H1 (cell line): Measurements from ENCODE around the gene TTC33. TPM values are rescaled to one million over a fixed set of nuclear protein-coding genes. Genes with fewer than 3 reads are reported as not detected.
"Not testable (repeated sequence)": the region's sequence is repeated elsewhere in the genome, so short reads cannot be mapped to it uniquely, and the experiment has no call there.

Source experiments
- CTCF ChIA-PET: fragments of 300-600 bp; sonication (Branson Sonifier 250); formaldehyde crosslinking; loops from one replicate; lab custom pipeline; 2021; ENCODE audit not compliant: partially characterized antibody; lab: Charles Lee
- POLR2A ChIA-PET: fragments of 300-600 bp; sonication (Branson Sonifier 250); formaldehyde crosslinking; loops from one replicate; lab custom pipeline; 2021; ENCODE audit warnings: inconsistent platforms; ENCODE audit not compliant: partially characterized antibody; lab: Charles Lee
- DNase-seq, 2 experiments: peaks; one replicate each; pipeline versions ENCODE4 v3.0.0 to v3.0.0-alpha.2; 2010 to 2022; ENCODE audit warnings: low spot score in 2 of 2, low read depth in 1 of 2, mixed read lengths in 1 of 2
- FAIRE-seq: peaks from 2 replicates; lab custom pipeline; 2011; peaks lifted over from hg19 to GRCh38; lab: Jason Lieb, UNC
- H2AFZ ChIP-seq: 2 replicates; pipeline ENCODE4 v1.8.1; 2012; ENCODE audit warnings: low read length, inconsistent platforms
- H2AK5ac ChIP-seq: 2 replicates; pipeline ENCODE4 v1.6.1; 2013; ENCODE audit warnings: low read depth, low read length
- H2BK120ac ChIP-seq: replicated peaks from 2 replicates; pipeline ENCODE3; 2013; ENCODE audit warnings: low read depth, low read length, inconsistent platforms
- H2BK12ac ChIP-seq: 2 replicates; pipeline ENCODE4 v1.6.1; 2013; ENCODE audit warnings: low read depth, low read length
- H2BK15ac ChIP-seq: 2 replicates; pipeline ENCODE4 v1.6.1; 2013; ENCODE audit warnings: low read length
- H2BK20ac ChIP-seq: 2 replicates; pipeline ENCODE4 v1.6.1; 2013; ENCODE audit warnings: low read length
- H2BK5ac ChIP-seq: 2 replicates; pipeline ENCODE4 v1.6.1; 2013; ENCODE audit warnings: low read depth, low read length
- H3K14ac ChIP-seq: 2 replicates; pipeline ENCODE4 v1.6.1; 2013; ENCODE audit warnings: inconsistent platforms; ENCODE audit not compliant: insufficient read length
- H3K18ac ChIP-seq: 2 replicates; pipeline ENCODE4 v1.6.1; 2013; ENCODE audit warnings: low read length; ENCODE audit errors: extremely low read depth
- H3K23ac ChIP-seq: 2 replicates; pipeline ENCODE4 v1.6.1; 2013; ENCODE audit warnings: inconsistent platforms; ENCODE audit not compliant: insufficient read length
- H3K23me2 ChIP-seq: 2 replicates; pipeline ENCODE4 v1.6.1; 2013; ENCODE audit warnings: low read depth, low read length
- H3K27ac ChIP-seq: 2 replicates; pipeline ENCODE4 v1.6.1; 2011; ENCODE audit warnings: low read depth, low read length, inconsistent platforms
- H3K27me3 ChIP-seq, 4 experiments: replicated peaks in 1 of 4; 1 replicate in 1 of 4; 2 replicates in 3 of 4; pipeline versions ENCODE4 v1.6.1 to v1.8.1; 2011 to 2013; ENCODE audit warnings: low read length in 3 of 4, mild to moderate bottlenecking in 3 of 4, inconsistent platforms in 2 of 4, mixed read lengths in 2 of 4, moderate library complexity in 1 of 4; ENCODE audit not compliant: control insufficient read depth in 3 of 4, insufficient read depth in 3 of 4; ENCODE audit errors: extremely low read depth in 1 of 4
- H3K36me3 ChIP-seq, 4 experiments: 2 replicates each; pipeline versions ENCODE4 v1.6.1 to v1.8.1; 2011 to 2013; ENCODE audit warnings: mild to moderate bottlenecking in 4 of 4, low read length in 3 of 4, moderate library complexity in 2 of 4, control low read depth in 1 of 4, inconsistent platforms in 1 of 4; ENCODE audit not compliant: insufficient read depth in 4 of 4, control insufficient read depth in 2 of 4
- H3K4ac ChIP-seq: replicated peaks from 2 replicates; pipeline ENCODE3; 2013; ENCODE audit warnings: low read length, low read depth, mixed read lengths, inconsistent platforms; ENCODE audit not compliant: insufficient read length
- H3K4me1 ChIP-seq, 4 experiments: replicated peaks in 1 of 4; 1 replicate in 1 of 4; 2 replicates in 3 of 4; pipeline versions ENCODE4 v1.6.1 to v1.8.1; 2011 to 2013; ENCODE audit warnings: low read length in 3 of 4, inconsistent platforms in 2 of 4, mixed read lengths in 1 of 4; ENCODE audit not compliant: insufficient read depth in 4 of 4, control insufficient read depth in 3 of 4
- H3K4me2 ChIP-seq, 2 experiments: 2 replicates each; pipeline versions ENCODE4 v1.6.1 to v1.8.1; 2011 to 2013; ENCODE audit warnings: low read depth in 2 of 2, low read length in 2 of 2, control low read depth in 1 of 2, inconsistent platforms in 1 of 2, mild to moderate bottlenecking in 1 of 2; ENCODE audit not compliant: insufficient read depth in 1 of 2
- H3K4me3 ChIP-seq, 4 experiments: fragments of 200-600, 300-600 bp in 1 of 4; sonication (generic), shearing (Covaris generic), sonication (Bioruptor Twin) in 1 of 4; 2 replicates each; pipeline versions ENCODE4 v1.5.1 to v1.8.1; 2011 to 2016; ENCODE audit warnings: low read length in 4 of 4, low read depth in 3 of 4, control low read depth in 2 of 4, inconsistent platforms in 2 of 4, mild to moderate bottlenecking in 2 of 4, mixed read lengths in 1 of 4, moderate library complexity in 1 of 4; ENCODE audit not compliant: insufficient read depth in 2 of 4; ENCODE audit errors: extremely low read depth in 1 of 4
- H3K56ac ChIP-seq: replicated peaks from 2 replicates; pipeline ENCODE3; 2013; ENCODE audit warnings: low read depth, mild to moderate bottlenecking, mixed read lengths, low read length, inconsistent platforms; ENCODE audit not compliant: insufficient read length
- H3K79me1 ChIP-seq: 2 replicates; pipeline ENCODE4 v1.6.1; 2013; ENCODE audit warnings: low read depth, low read length, control low read depth
- H3K79me2 ChIP-seq, 2 experiments: 2 replicates each; pipeline versions ENCODE4 v1.6.1 to v1.8.1; 2012 to 2013; ENCODE audit warnings: low read length in 2 of 2, mild to moderate bottlenecking in 2 of 2, inconsistent platforms in 1 of 2; ENCODE audit not compliant: insufficient read depth in 2 of 2, control insufficient read depth in 1 of 2
- H3K9ac ChIP-seq, 4 experiments: replicated peaks in 1 of 4; 1 replicate in 1 of 4; 2 replicates in 3 of 4; pipeline versions ENCODE4 v1.6.1 to v1.8.1; 2011 to 2013; ENCODE audit warnings: low read depth in 3 of 4, low read length in 3 of 4, control low read depth in 2 of 4, mild to moderate bottlenecking in 2 of 4, moderate library complexity in 2 of 4, inconsistent platforms in 1 of 4; ENCODE audit errors: extremely low read depth in 1 of 4
- H3K9me3 ChIP-seq, 2 experiments: 2 replicates each; pipeline versions ENCODE4 v1.6.1 to v1.8.1; 2012 to 2013; ENCODE audit warnings: mild to moderate bottlenecking in 2 of 2, moderate library complexity in 2 of 2, control low read depth in 1 of 2, inconsistent platforms in 1 of 2, low read depth in 1 of 2, low read length in 1 of 2, mixed read lengths in 1 of 2; ENCODE audit not compliant: insufficient read depth in 2 of 2
- H4K20me1 ChIP-seq, 2 experiments: replicated peaks in 1 of 2; 2 replicates each; pipeline versions ENCODE3 to v1.8.1; 2011 to 2013; ENCODE audit warnings: inconsistent platforms in 2 of 2, low read length in 2 of 2, mild to moderate bottlenecking in 1 of 2; ENCODE audit not compliant: insufficient read depth in 2 of 2, control insufficient read depth in 1 of 2
- H4K5ac ChIP-seq: 2 replicates; pipeline ENCODE4 v1.6.1; 2013; ENCODE audit warnings: low read length, low read depth, mixed read lengths, inconsistent platforms; ENCODE audit not compliant: insufficient read length
- H4K8ac ChIP-seq: 2 replicates; pipeline ENCODE4 v1.8.0; 2013; ENCODE audit warnings: mild to moderate bottlenecking, moderate library complexity, low read length, inconsistent platforms; ENCODE audit not compliant: insufficient read depth; ENCODE audit errors: extremely low read depth
- H4K91ac ChIP-seq: replicated peaks from 2 replicates; pipeline ENCODE3; 2013; ENCODE audit warnings: low read length, mixed read lengths, inconsistent platforms; ENCODE audit not compliant: insufficient read length
- BACH1 ChIP-seq: IDR thresholded peaks from 2 replicates; pipeline ENCODE4 v1.6.1; 2012; ENCODE audit warnings: low read length, improper control_type of control experiment
- CBX5 ChIP-seq: fragments of 300-800, 300-1000 bp; sonication (generic); IDR thresholded peaks from 2 replicates; pipeline ENCODE4 v1.7.1; 2016; ENCODE audit warnings: antibody characterized with exemption, low read length, low read depth
- GTF2F1 ChIP-seq: IDR thresholded peaks from 2 replicates; pipeline ENCODE4 v1.6.1; 2012; ENCODE audit warnings: low read depth, low read length, improper control_type of control experiment, borderline replicate concordance
- KDM1A ChIP-seq: fragments of 200-600, 300-600 bp; sonication (generic); IDR thresholded peaks from 2 replicates; pipeline ENCODE4 v1.7.1; 2016; ENCODE audit warnings: mild to moderate bottlenecking, low read length, borderline replicate concordance
- KDM5A ChIP-seq: fragments of 200-600 bp; IDR thresholded peaks from 2 replicates; pipeline ENCODE4 v1.7.1; 2012; ENCODE audit warnings: mild to moderate bottlenecking, low read length, inconsistent platforms, mixed read lengths
- TAF1 ChIP-seq: IDR thresholded peaks from 2 replicates; pipeline ENCODE4 v1.6.1; 2011; ENCODE audit warnings: mild to moderate bottlenecking, low read depth, low read length
- YY1 ChIP-seq: IDR thresholded peaks from 2 replicates; pipeline ENCODE4 v1.6.1; 2011; ENCODE audit warnings: low read depth, mild to moderate bottlenecking, low read length
- WGBS, 2 experiments: shearing (Covaris generic) in 1 of 2; methylation state at CpG; one replicate each; pipeline versions ENCODE4 v1.1.6 to v1.1.7; 2013 to 2015; ENCODE audit warnings: low lambda C conversion rate in 2 of 2, mixed read lengths in 2 of 2, inconsistent platforms in 1 of 2, low coverage in 1 of 2, missing lambda C conversion rate in 1 of 2; ENCODE audit not compliant: insufficient replicate concordance in 2 of 2, insufficient coverage in 1 of 2, insufficient read length in 1 of 2; ENCODE audit errors: extremely low coverage in 1 of 2, missing lambda C conversion rate in 1 of 2; 5-methylcytosine and 5-hydroxymethylcytosine counted together
- polyA plus RNA-seq, 7 experiments: library from polyadenylated mRNA; depleted of rRNA in 3 of 7; stranded (reverse) in 5 of 7; unstranded in 2 of 7; fragments of >200 nt in 5 of 7; fragments of 200-250 nt in 2 of 7; gene quantifications; 1 replicate in 5 of 7; 2 replicates in 1 of 7; 4 replicates in 1 of 7; pipeline versions ENCODE4 v1.2.1 to v1.2.3, GENCODE V29; 2011 to 2013; ENCODE audit warnings: missing spikeins in 2 of 7, mixed read lengths in 2 of 7
- total RNA-seq: library from RNA; stranded (reverse); fragmentation: NEBNext Ultra II Directional; extraction: Animal tissue kit (Norgen Biotek cat#: 25700); gene quantifications from 2 replicates; pipeline ENCODE4 v1.2.1, GENCODE V29; 2021
- TF ChIP-seq, protein P1 (sequence below): IDR thresholded peaks from 2 replicates; pipeline ENCODE4 v1.6.1; 2012; ENCODE audit warnings: inconsistent platforms

TTC33 gene
- total and polyA plus RNA-seq, 2 of the 8 experiments (the other 6 are each of a cell fraction or from before 2014, with no cell fraction given): 1.2 to 12.6 TPM

DNA sequence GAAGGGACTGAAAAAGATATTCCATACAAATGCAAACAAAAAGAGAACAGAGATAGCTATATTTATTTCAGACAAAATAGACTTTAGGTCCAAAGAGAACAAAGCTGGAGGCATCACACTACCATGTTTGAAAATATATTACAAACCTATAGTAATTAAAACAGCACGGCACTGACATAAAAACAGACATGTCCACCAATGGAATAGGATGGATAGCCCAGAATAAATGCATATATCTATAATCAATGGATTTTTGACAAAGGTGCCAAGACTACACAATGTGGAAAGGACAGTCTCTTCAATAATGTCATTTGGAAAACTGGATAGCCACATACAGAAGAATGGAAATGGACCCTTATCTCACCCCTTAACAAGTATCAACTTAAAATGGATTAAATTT is 32.2 kb upstream of the TTC33 start (continued):
- TF ChIP-seq TAF1: no peak
- TF ChIP-seq, protein P1, sequence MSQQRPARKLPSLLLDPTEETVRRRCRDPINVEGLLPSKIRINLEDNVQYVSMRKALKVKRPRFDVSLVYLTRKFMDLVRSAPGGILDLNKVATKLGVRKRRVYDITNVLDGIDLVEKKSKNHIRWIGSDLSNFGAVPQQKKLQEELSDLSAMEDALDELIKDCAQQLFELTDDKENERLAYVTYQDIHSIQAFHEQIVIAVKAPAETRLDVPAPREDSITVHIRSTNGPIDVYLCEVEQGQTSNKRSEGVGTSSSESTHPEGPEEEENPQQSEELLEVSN: no peak
- TF ChIP-seq GTF2F1: no peak
- TF ChIP-seq BACH1: no peak
- TF ChIP-seq CBX5: no peak
- TF ChIP-seq YY1: no peak
- TF ChIP-seq KDM1A: no peak
- TF ChIP-seq KDM5A: no peak

DNA sequence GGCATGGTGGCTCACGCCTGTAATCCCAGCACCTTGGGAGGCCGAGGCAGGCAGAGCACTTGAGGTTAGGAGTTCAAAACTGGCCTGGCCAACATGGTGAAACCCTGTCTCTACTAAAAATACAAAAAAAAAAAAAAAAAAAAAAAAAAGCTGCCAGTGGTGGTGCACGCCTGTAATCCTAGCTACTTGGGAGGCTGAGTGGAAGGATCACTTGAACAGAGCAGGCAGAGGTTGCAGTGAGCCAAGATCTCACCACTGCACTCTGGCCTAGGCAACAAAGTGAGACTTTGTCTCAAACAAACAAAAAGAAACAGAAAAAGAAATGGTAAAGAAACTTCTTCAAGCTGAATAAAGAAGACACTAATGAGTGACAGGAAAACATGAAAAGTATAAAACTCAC is 30.9 kb upstream of the TTC33 start:
- H3K9me3 ChIP-seq, H3K9ac ChIP-seq, H2BK120ac ChIP-seq, H3K23ac ChIP-seq, H2BK20ac ChIP-seq, H4K5ac ChIP-seq, H3K27me3 ChIP-seq, H3K4me3 ChIP-seq, H3K14ac ChIP-seq, H3K18ac ChIP-seq, H3K23me2 ChIP-seq, H2BK15ac ChIP-seq, H3K56ac ChIP-seq, H4K8ac ChIP-seq, H3K27ac ChIP-seq, DNase-seq, H3K36me3 ChIP-seq, H3K4me2 ChIP-seq, H3K4me1 ChIP-seq, H3K79me1 ChIP-seq, FAIRE-seq, H3K4ac ChIP-seq, H4K91ac ChIP-seq, H2AFZ ChIP-seq, H2BK5ac ChIP-seq, H2AK5ac ChIP-seq, H2BK12ac ChIP-seq: not testable (repeated sequence)
- CTCF ChIA-PET: interaction anchor here (0.6 to 2.0 kb wide), 5 partner anchors 15 to 1603 kb away, joined by 3 to 6 read pairs (median 4); partner anchors contain the start of gene TTC33
- peaks cover 4 to 98% of the 10 kb centered on the region in 2 experiments; a peak in 3 of 4 replicates for H3K79me2 ChIP-seq
- POLR2A ChIA-PET: interaction anchor here (0.9 to 4.4 kb wide), 5 partner anchors 10 to 48 kb away, joined by 3 to 23 read pairs (median 4); partner anchors contain the start of genes PRKAA1 and RPL37
- 94% methylated on average over 2 of the region's 3 CpGs; no CpG with 5 or more reads in 1 of the 2 experiments for WGBS, 2 experiments
- H4K20me1 ChIP-seq: peaks cover 5 to 10% of the 10 kb centered on the region in 2 experiments
